ENCODE data around the gene ADGRL3.

DNA sequence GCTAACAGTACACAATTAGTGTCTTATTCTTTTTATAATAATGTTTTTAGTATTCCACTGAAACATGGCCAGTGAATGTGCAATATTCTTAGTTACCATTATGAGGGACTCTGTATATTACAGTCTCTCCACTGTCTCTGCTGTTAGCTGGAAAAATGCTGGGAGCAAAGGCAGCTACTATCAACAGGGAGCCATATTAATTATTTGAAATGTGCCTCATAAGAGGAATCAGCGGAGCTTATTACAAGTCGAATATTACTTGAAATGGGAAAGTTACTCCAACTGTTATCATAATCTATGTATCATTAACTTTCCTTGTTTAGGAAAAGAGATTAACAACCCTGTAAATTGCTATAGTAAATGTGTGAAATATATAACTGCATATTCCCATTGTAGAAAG lies 612.0 kb downstream of the ADGRL3 start:
- no peak for TF ChIP-seq POLR2A (IDR thresholded peaks at IDR 0.05)
- TF ChIP-seq, protein P1, sequence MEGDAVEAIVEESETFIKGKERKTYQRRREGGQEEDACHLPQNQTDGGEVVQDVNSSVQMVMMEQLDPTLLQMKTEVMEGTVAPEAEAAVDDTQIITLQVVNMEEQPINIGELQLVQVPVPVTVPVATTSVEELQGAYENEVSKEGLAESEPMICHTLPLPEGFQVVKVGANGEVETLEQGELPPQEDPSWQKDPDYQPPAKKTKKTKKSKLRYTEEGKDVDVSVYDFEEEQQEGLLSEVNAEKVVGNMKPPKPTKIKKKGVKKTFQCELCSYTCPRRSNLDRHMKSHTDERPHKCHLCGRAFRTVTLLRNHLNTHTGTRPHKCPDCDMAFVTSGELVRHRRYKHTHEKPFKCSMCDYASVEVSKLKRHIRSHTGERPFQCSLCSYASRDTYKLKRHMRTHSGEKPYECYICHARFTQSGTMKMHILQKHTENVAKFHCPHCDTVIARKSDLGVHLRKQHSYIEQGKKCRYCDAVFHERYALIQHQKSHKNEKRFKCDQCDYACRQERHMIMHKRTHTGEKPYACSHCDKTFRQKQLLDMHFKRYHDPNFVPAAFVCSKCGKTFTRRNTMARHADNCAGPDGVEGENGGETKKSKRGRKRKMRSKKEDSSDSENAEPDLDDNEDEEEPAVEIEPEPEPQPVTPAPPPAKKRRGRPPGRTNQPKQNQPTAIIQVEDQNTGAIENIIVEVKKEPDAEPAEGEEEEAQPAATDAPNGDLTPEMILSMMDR (IDR thresholded peaks at IDR 0.05), result no peak
